ENCODE measurements around the gene MAPKAP1.

MAPKAP1 gene

GRCh38 chr9:125532412-125532811, 174.6 kb downstream of the MAPKAP1 start:
- DNase-seq = no peak

GRCh38 chr9:125529589-125530515, 177.2 kb downstream of the MAPKAP1 start:
- no peak for DNase-seq

GRCh38 chr9:125529107-125529506, 177.9 kb downstream of the MAPKAP1 start:
- no peak for DNase-seq

- no peak for DNase-seq
Measured at GRCh38 chr9:125527471-125528002, 179.5 kb downstream of the MAPKAP1 start.

- DNase-seq = no peak
Measured at GRCh38 chr9:125525921-125526631, 180.9 kb downstream of the MAPKAP1 start.

GRCh38 chr9:125524583-125525355, 182.2 kb downstream of the MAPKAP1 start:
- no peak for DNase-seq

- DNase-seq = no peak
Measured at GRCh38 chr9:125523681-125524080, 183.3 kb downstream of the MAPKAP1 start.

GRCh38 chr9:125522328-125522725, 184.7 kb downstream of the MAPKAP1 start:
- DNase-seq = no peak

- no peak for DNase-seq
Measured at GRCh38 chr9:125521462-125522327, 185.3 kb downstream of the MAPKAP1 start.

- no peak for DNase-seq
Measured at GRCh38 chr9:125519734-125520133, 187.3 kb downstream of the MAPKAP1 start.

- no peak for DNase-seq
Measured at GRCh38 chr9:125517577-125517976, 189.4 kb downstream of the MAPKAP1 start.

- no peak for DNase-seq
Measured at GRCh38 chr9:125515983-125516940, 190.7 kb downstream of the MAPKAP1 start.

GRCh38 chr9:125515281-125515680, 191.7 kb downstream of the MAPKAP1 start:
- DNase-seq = no peak

- no peak for DNase-seq
Measured at GRCh38 chr9:125514468-125514867, 192.5 kb downstream of the MAPKAP1 start.

- no peak for DNase-seq
Measured at GRCh38 chr9:125513668-125514413, 193.2 kb downstream of the MAPKAP1 start.

- no peak for DNase-seq
Measured at GRCh38 chr9:125513303-125513667, 193.7 kb downstream of the MAPKAP1 start.

- no peak for DNase-seq
Measured at GRCh38 chr9:125511789-125512660, 195.0 kb downstream of the MAPKAP1 start.

- DNase-seq = no peak
Measured at GRCh38 chr9:125510980-125511379, 196.0 kb downstream of the MAPKAP1 start.

- no peak for DNase-seq
Measured at GRCh38 chr9:125509476-125509875, 197.5 kb downstream of the MAPKAP1 start.
